ENCODE data around the gene VPS35L.

VPS35L gene

DNA sequence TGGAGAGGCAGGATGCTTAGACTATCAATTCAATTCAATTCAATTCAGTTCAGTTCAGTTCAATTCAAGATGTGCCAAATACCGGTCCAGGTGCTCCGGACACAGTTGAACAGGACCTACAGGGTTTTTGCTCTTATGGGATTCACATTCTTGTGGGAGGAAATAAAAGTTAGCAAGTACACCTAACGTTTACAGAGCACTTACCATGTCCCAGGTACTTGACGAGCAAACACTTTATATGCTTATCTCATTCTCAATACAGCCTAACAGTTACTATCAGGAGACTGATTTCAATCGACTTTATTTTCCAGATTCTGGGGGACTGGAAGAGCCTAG lies 33.1 kb upstream of the VPS35L start:
- H3K4me3 ChIP-seq (replicated peaks; ENCODE audit: low read depth, low read length), result peak overlapping the region; percentile 80; the same call in 1 of the 2 replicates
- TF ChIP-seq, protein P1, sequence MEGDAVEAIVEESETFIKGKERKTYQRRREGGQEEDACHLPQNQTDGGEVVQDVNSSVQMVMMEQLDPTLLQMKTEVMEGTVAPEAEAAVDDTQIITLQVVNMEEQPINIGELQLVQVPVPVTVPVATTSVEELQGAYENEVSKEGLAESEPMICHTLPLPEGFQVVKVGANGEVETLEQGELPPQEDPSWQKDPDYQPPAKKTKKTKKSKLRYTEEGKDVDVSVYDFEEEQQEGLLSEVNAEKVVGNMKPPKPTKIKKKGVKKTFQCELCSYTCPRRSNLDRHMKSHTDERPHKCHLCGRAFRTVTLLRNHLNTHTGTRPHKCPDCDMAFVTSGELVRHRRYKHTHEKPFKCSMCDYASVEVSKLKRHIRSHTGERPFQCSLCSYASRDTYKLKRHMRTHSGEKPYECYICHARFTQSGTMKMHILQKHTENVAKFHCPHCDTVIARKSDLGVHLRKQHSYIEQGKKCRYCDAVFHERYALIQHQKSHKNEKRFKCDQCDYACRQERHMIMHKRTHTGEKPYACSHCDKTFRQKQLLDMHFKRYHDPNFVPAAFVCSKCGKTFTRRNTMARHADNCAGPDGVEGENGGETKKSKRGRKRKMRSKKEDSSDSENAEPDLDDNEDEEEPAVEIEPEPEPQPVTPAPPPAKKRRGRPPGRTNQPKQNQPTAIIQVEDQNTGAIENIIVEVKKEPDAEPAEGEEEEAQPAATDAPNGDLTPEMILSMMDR (IDR thresholded peaks at IDR 0.05; ENCODE audit: insufficient read depth, low read length, poor library complexity, severe bottlenecking), result no peak
- no peaks in the 10 kb centered on the region; the same call in 1 of the 2 replicates for H3K36me3 ChIP-seq (ENCODE audit: control insufficient read depth, insufficient read depth, low read length)
- DNase-seq (ENCODE audit: extremely low read depth, insufficient read length), result no peak
- no peaks in the 10 kb centered on the region for H3K27me3 ChIP-seq (replicated peaks; ENCODE audit: control insufficient read depth, insufficient read depth, low read length)

DNA sequence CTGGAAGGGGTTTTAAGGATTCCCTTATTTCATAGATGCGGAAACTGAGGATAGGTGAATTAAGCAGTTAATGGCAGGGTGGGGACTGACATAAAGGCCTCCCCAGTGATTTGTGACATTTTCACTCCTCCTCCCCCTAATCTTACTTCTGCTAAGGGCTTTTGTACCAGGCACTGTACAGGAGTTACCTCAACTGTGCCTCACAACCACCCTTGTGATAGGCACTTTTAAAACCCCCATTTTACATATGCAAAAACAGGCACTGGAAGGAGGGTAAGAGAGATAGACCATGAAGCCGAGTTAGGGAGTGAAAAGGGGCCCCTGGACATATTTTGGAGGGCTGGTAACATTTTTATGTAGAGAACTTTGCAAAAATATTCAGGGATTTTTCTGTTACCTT lies 32.7 kb upstream of the VPS35L start:
- TF ChIP-seq, protein P1 (IDR thresholded peaks at IDR 0.05; ENCODE audit: insufficient read depth, low read length, poor library complexity, severe bottlenecking), result no peak
- Histone ChIP-seq H3K27me3 (replicated peaks; ENCODE audit: control insufficient read depth, insufficient read depth, low read length) (no peaks in the 10 kb centered on the region), H3K36me3 (ENCODE audit: control insufficient read depth, insufficient read depth, low read length) (no peaks in the 10 kb centered on the region; the same call in 1 of the 2 replicates), H3K4me3 (replicated peaks; ENCODE audit: low read depth, low read length) (no peak overlapping the region)
- no peak for DNase-seq (ENCODE audit: extremely low read depth, insufficient read length)

DNA sequence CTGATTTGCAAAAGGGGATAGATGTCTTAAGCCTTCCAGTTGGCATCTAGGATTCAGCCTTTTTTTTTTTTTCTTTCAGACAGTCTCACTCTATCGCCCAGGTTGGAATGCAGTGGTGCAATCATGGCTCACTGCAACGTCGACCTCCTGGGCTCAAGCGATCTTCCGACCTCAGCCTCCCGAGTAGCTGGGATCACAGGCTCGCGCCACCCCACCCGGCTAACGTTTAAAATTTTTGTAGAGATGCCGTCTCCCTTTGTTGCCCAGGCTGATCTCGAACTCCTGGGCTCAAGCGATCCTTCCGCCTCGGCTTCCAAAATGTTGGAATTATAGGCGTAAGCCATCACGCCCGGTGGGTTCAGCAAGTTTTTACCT lies 32.3 kb upstream of the VPS35L start:
- H3K4me3 ChIP-seq (replicated peaks; ENCODE audit: low read depth, low read length), result no peak overlapping the region
- TF ChIP-seq, protein P1 (IDR thresholded peaks at IDR 0.05; ENCODE audit: insufficient read depth, low read length, poor library complexity, severe bottlenecking), result no peak
- H3K27me3 ChIP-seq (replicated peaks; ENCODE audit: control insufficient read depth, insufficient read depth, low read length), result no peaks in the 10 kb centered on the region
- no peaks in the 10 kb centered on the region; the same call in 1 of the 2 replicates for H3K36me3 ChIP-seq (ENCODE audit: control insufficient read depth, insufficient read depth, low read length)
- no peak for DNase-seq (ENCODE audit: extremely low read depth, insufficient read length)

DNA sequence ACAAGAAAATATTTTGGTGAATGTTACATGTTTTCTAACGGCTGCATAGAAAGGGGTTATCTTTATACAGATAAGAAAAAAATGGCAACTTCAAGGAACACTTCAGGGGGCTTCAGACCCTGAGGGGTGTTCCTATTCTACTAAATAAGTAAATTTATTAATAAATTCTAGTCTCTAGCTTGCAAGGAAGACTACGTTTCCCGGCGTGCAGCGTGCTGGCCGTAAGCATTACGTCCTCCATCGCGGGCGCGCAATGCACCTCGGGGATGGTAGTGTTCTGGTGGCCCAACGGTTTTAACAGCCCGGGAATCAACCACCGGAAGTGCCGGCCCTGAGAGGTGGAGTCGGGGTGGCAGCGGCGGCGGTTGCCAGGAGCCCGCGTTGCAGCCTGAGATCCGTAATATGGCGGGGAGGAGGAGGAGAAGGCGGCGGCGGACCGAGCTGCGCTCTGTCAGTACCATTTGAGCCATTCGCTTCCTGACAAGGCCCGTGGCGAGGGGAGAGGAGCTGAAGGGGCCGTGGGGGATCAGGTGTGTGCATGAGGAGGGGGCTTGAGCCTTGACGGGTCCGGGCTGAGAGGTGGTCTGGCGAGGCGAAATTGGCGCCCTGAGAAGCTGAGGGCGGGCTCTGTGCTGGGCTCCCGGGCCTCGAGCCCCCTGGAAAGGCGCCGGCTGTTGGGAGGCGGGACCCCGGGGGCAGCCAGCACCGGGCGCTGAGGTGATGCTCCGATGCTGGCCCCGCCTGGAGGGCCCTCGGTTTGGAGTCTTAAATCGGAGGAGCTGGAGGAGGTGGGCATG lies 31.7 kb upstream of the VPS35L start, which contains the start of gene CCP110:
TSS of gene CCP110 (plus strand) at position 384 of the 797 bp plus-strand sequence. CDS start 3,940 bp downstream, outside the sequence.
- H3K27me3 ChIP-seq (replicated peaks; ENCODE audit: control insufficient read depth, insufficient read depth, low read length), result no peaks in the 10 kb centered on the region
- H3K4me3 ChIP-seq (replicated peaks; ENCODE audit: low read depth, low read length), result peak within 1 kb of the TSS; percentile 97
- DNase-seq (ENCODE audit: extremely low read depth, insufficient read length), result peak; percentile 92
- no peaks in the 10 kb centered on the region; the same call in 1 of the 2 replicates for H3K36me3 ChIP-seq (ENCODE audit: control insufficient read depth, insufficient read depth, low read length)
- TF ChIP-seq, protein P1 (IDR thresholded peaks at IDR 0.05; ENCODE audit: insufficient read depth, low read length, poor library complexity, severe bottlenecking), result no peak

DNA sequence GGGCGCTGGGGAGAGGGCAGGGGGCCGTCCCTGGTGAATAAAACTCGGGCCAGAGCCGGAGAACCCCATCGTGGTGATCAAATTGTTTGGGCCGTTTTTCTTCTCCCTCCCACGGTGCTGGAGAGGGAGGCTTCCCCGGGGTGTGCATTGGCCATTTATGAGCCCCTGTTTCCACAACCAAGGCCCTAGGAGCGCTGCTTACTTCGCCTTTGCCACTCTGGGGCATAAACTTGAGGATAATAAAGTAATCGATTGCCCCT lies 31.2 kb upstream of the VPS35L start:
- H3K27me3 ChIP-seq (replicated peaks; ENCODE audit: control insufficient read depth, insufficient read depth, low read length), result no peaks in the 10 kb centered on the region
- no peaks in the 10 kb centered on the region; the same call in 1 of the 2 replicates for H3K36me3 ChIP-seq (ENCODE audit: control insufficient read depth, insufficient read depth, low read length)
- peak overlapping the region; percentile 97 for H3K4me3 ChIP-seq (replicated peaks; ENCODE audit: low read depth, low read length)
- no peak for DNase-seq (ENCODE audit: extremely low read depth, insufficient read length)
- TF ChIP-seq, protein P1 (IDR thresholded peaks at IDR 0.05; ENCODE audit: insufficient read depth, low read length, poor library complexity, severe bottlenecking), result no peak
